RWPE1 (cell line): ENCODE data around the gene NSRP1.
A peak's percentile ranks its signal among the peaks of the same experiment; 100 is the strongest.
"Not testable (repeated sequence)": the region's sequence is repeated elsewhere in the genome, so short reads cannot be mapped to it uniquely, and the experiment has no call there.

ENCODE experiments used
- CTCF ChIA-PET: fragments of 350-600 bp; sonication (Branson Sonifier 250); formaldehyde crosslinking; extraction: SDS; loops from one replicate; lab custom pipeline; 2021; lab: Yijun Ruan, JAX
- POLR2A ChIA-PET: fragments of 400-600 bp; formaldehyde crosslinking; extraction: SDS; loops from one replicate; lab custom pipeline; 2020; ENCODE audit warnings: antibody characterized with exemption; ENCODE audit not compliant: low non-redundant PET; lab: Yijun Ruan, JAX
- DNase-seq: peaks from one replicate; pipeline ENCODE4 v3.0.0; 2012; ENCODE audit warnings: low spot score
- H3K27ac ChIP-seq: fragments of 450-650 bp; 2 replicates; pipeline ENCODE4 v1.5.1; 2017
- CTCF ChIP-seq: fragments of 450-650 bp; conservative IDR thresholded peaks from 2 replicates; pipeline ENCODE4 v1.5.1; 2017; ENCODE audit warnings: low read depth, mild to moderate bottlenecking

Gene NSRP1

GRCh38 chr17:30116345-30116660 is 313 bp upstream of the NSRP1 start:
- POLR2A ChIA-PET: no interaction called here
- peak overlapping the region; percentile 91 for H3K27ac ChIP-seq
- CTCF ChIA-PET: interaction anchor here (0.7 kb wide), 1 partner anchor 823 kb away, joined by 4 read pairs; no protein-coding TSS in a partner anchor
- DNase-seq: no peak
- TF ChIP-seq CTCF: no peak

- no peak for TF ChIP-seq CTCF
- DNase-seq: no peak
- CTCF ChIA-PET: interaction anchor here (1.0 kb wide), 2 partner anchors 9 to 14 kb away, joined by 3 to 4 read pairs; no protein-coding TSS in a partner anchor
- POLR2A ChIA-PET: no interaction called here
- H3K27ac ChIP-seq: no peak overlapping the region
These were observed 1.1 kb downstream of the NSRP1 start for GRCh38 chr17:30117675-30118081.

GRCh38 chr17:30118635-30119034 is 2.0 kb downstream of the NSRP1 start:
- DNase-seq, POLR2A ChIA-PET, H3K27ac ChIP-seq: not testable (repeated sequence)
- CTCF ChIA-PET: interaction anchor here (0.6 to 0.7 kb wide), 2 partner anchors 97 to 205 kb away, joined by 5 to 8 read pairs; no protein-coding TSS in a partner anchor

GRCh38 chr17:30124273-30124796 is 7.7 kb downstream of the NSRP1 start:
- ChIA-PET CTCF (interaction anchor here (0.6 to 2.2 kb wide), 11 partner anchors 10 to 892 kb away, joined by 3 to 13 read pairs (median 5); partner anchors contain the start of gene SLC6A4), POLR2A (no interaction called here)
- no peak for TF ChIP-seq CTCF
- DNase-seq: no peak
- H3K27ac ChIP-seq: no peak overlapping the region

- DNase-seq: no peak
- H3K27ac ChIP-seq: no peak overlapping the region
- no peak for TF ChIP-seq CTCF
- ChIA-PET POLR2A (no interaction called here), CTCF (interaction anchor here (0.7 kb wide), 1 partner anchor 981 kb away, joined by 3 read pairs; no protein-coding TSS in a partner anchor)
These were observed 13.5 kb downstream of the NSRP1 start for GRCh38 chr17:30130121-30130520.

GRCh38 chr17:30132615-30133014 is 16.0 kb downstream of the NSRP1 start:
- ChIA-PET CTCF (interaction anchor here (0.6 kb wide), 2 partner anchors 9 to 1428 kb away, joined by 3 to 4 read pairs; no protein-coding TSS in a partner anchor), POLR2A (no interaction called here)
- TF ChIP-seq CTCF: no peak
- H3K27ac ChIP-seq: no peak overlapping the region
- DNase-seq: no peak

- POLR2A ChIA-PET: interaction anchor here (0.6 kb wide), 1 partner anchor 158 kb away, joined by 3 read pairs; the partner anchor contains the start of gene BLMH
- no peak overlapping the region for H3K27ac ChIP-seq
- CTCF ChIA-PET: interaction anchor here (0.6 to 1.9 kb wide), 5 partner anchors 8 to 1429 kb away, joined by 3 to 10 read pairs (median 4); no protein-coding TSS in a partner anchor
- no peak for DNase-seq
- no peak for TF ChIP-seq CTCF
These were observed 16.6 kb downstream of the NSRP1 start for GRCh38 chr17:30133197-30133596.
